RWPE2 (cell line): ENCODE results near the gene SLC4A7.

Experiments used
- ATAC-seq: fragments of 200-7000 bp; cut with Tn5 transposase; 3 replicates; pipeline ENCODE4 v1.9.1; 2021; ENCODE audit warnings: low read depth
- DNase-seq: peaks from one replicate; pipeline ENCODE4 v3.0.0-alpha.2; 2020; ENCODE audit warnings: low spot score
- H3K27ac ChIP-seq: fragments of 450-650 bp; 2 replicates; pipeline ENCODE4 v1.5.1; 2017; ENCODE audit warnings: mild to moderate bottlenecking; ENCODE audit not compliant: poor library complexity, severe bottlenecking
- H3K27me3 ChIP-seq: fragments of 250-450 bp; sonication (Bioruptor Pico); 2 replicates; pipeline ENCODE4 v1.5.1; 2021; ENCODE audit warnings: mild to moderate bottlenecking, moderate library complexity; ENCODE audit not compliant: insufficient read depth, poor library complexity, severe bottlenecking
- H3K36me3 ChIP-seq: fragments of 250-450 bp; sonication (Bioruptor Pico); 2 replicates; pipeline ENCODE4 v1.5.1; 2020; ENCODE audit warnings: low read depth, mild to moderate bottlenecking, moderate library complexity
- H3K4me1 ChIP-seq: fragments of 250-450 bp; sonication (Bioruptor Pico); 2 replicates; pipeline ENCODE4 v1.5.1; 2021; ENCODE audit warnings: mild to moderate bottlenecking, moderate library complexity; ENCODE audit not compliant: insufficient read depth, poor library complexity, severe bottlenecking
- H3K4me3 ChIP-seq: fragments of 250-450 bp; sonication (Bioruptor Pico); 2 replicates; pipeline ENCODE4 v1.5.1; 2021; ENCODE audit warnings: mild to moderate bottlenecking, moderate library complexity; ENCODE audit not compliant: severe bottlenecking
- H3K9me3 ChIP-seq: fragments of 250-450 bp; sonication (Bioruptor Pico); 2 replicates; pipeline ENCODE4 v1.5.1; 2021; ENCODE audit warnings: mild to moderate bottlenecking, moderate library complexity; ENCODE audit not compliant: severe bottlenecking
- CTCF ChIP-seq: fragments of 450-650 bp; IDR thresholded peaks from one replicate; pipeline ENCODE4 v1.5.1; 2017; ENCODE audit warnings: mild to moderate bottlenecking, moderate library complexity; ENCODE audit not compliant: poor library complexity, severe bottlenecking

The SLC4A7 gene

GRCh38 chr3:27464646-27465045, 19.5 kb downstream of the SLC4A7 start:
- Histone ChIP-seq H3K9me3 (no peaks in the 10 kb centered on the region), H3K27ac (no peak overlapping the region), H3K27me3 (no peaks in the 10 kb centered on the region), H3K4me1 (no peaks in the 10 kb centered on the region), H3K36me3 (peaks cover 4% of the 10 kb centered on the region), H3K4me3 (no peak overlapping the region)
- DNase-seq = no peak
- ATAC-seq = no peak
- TF ChIP-seq CTCF = no peak

- no peaks in the 10 kb centered on the region for H3K4me1 ChIP-seq
- H3K36me3 ChIP-seq = peaks cover 18% of the 10 kb centered on the region
- no peak for TF ChIP-seq CTCF
- no peak for ATAC-seq
- H3K9me3 ChIP-seq = no peaks in the 10 kb centered on the region
- no peak for DNase-seq
- no peaks in the 10 kb centered on the region for H3K27me3 ChIP-seq
- H3K4me3 ChIP-seq = no peak overlapping the region
- H3K27ac ChIP-seq = no peak overlapping the region
Observed at GRCh38 chr3:27462228-27462627, 22.0 kb downstream of the SLC4A7 start.

- Histone ChIP-seq H3K27ac (no peak overlapping the region), H3K27me3 (no peaks in the 10 kb centered on the region), H3K4me3 (no peak overlapping the region), H3K36me3 (peaks cover 25% of the 10 kb centered on the region), H3K9me3 (no peaks in the 10 kb centered on the region), H3K4me1 (no peaks in the 10 kb centered on the region)
- DNase-seq = no peak
- TF ChIP-seq CTCF = no peak
- ATAC-seq = no peak
Observed at GRCh38 chr3:27458929-27459328, 25.3 kb downstream of the SLC4A7 start.

GRCh38 chr3:27456554-27456953, 27.6 kb downstream of the SLC4A7 start:
- DNase-seq (no peak), ATAC-seq (no peak)
- TF ChIP-seq CTCF = no peak
- peaks cover 21% of the 10 kb centered on the region for H3K36me3 ChIP-seq
- no peaks in the 10 kb centered on the region for H3K27me3 ChIP-seq
- no peaks in the 10 kb centered on the region for H3K9me3 ChIP-seq
- H3K4me1 ChIP-seq = no peaks in the 10 kb centered on the region
- H3K4me3 ChIP-seq = no peak overlapping the region
- no peak overlapping the region for H3K27ac ChIP-seq

GRCh38 chr3:27454914-27455313, 29.3 kb downstream of the SLC4A7 start:
- Histone ChIP-seq H3K4me3 (no peak overlapping the region), H3K36me3 (peaks cover 23% of the 10 kb centered on the region), H3K9me3 (no peaks in the 10 kb centered on the region), H3K27ac (no peak overlapping the region), H3K27me3 (no peaks in the 10 kb centered on the region), H3K4me1 (peaks cover 2% of the 10 kb centered on the region)
- no peak for TF ChIP-seq CTCF
- DNase-seq (no peak), ATAC-seq (no peak)
